Placental pericyte (primary cell): Measurements from ENCODE around the gene MED1. TPM values are rescaled to one million over a fixed set of nuclear protein-coding genes. Genes with fewer than 3 reads are reported as not detected.

Experiments
- total RNA-seq: library from RNA; depleted of rRNA; stranded (reverse); fragments of >200 nt; gene quantifications from 2 replicates; pipeline ENCODE4 v1.2.3, GENCODE V29; 2012

Gene MED1
- 17.3 and 33.5 TPM in 2 replicates for total RNA-seq

GRCh38 chr17:39450847-39451581 is at the start of gene MED1:
TSS of gene MED1 (minus strand) at chr17:39451263. CDS start at chr17:39451062, 201 bp downstream.

GRCh38 chr17:39461113-39461925 is 10.3 kb upstream of the MED1 start, which contains the start of gene CDK12:
TSS of gene CDK12 (plus strand) at chr17:39461486. CDS start at chr17:39462072, 586 bp downstream.

GRCh38 chr17:39401412-39402243 is 49.4 kb downstream of the MED1 start, which contains the start of gene FBXL20:
TSS of gene FBXL20 (minus strand) at chr17:39401626. CDS start at chr17:39401402, 224 bp downstream.

Other genes with a start within 250 kb of the MED1 start
- not detected in 2 replicates for gene STAC2, start 225.3 kb downstream of the MED1 start, total RNA-seq
- 11.3 and 11.4 TPM in 2 replicates for gene FBXL20, start 49.6 kb downstream of the MED1 start, total RNA-seq
- 41.4 and 50.8 TPM in 2 replicates for gene CDK12, start 10.2 kb upstream of the MED1 start, total RNA-seq
- gene NEUROD2, start 156.7 kb upstream of the MED1 start, total RNA-seq, result not detected in 2 replicates
- gene PPP1R1B, start 175.7 kb upstream of the MED1 start, total RNA-seq, result not detected in 2 replicates
- 32.2 and 44.2 TPM in 2 replicates for gene STARD3, start 185.9 kb upstream of the MED1 start, total RNA-seq
- 0.44 TPM in 1 of 2 replicates, not detected in the other for gene TCAP, start 214.1 kb upstream of the MED1 start, total RNA-seq
- gene PNMT, start 217.2 kb upstream of the MED1 start, total RNA-seq, result not detected in 2 replicates
- 5.7 and 10.5 TPM in 2 replicates for gene PGAP3, start 236.8 kb upstream of the MED1 start, total RNA-seq
- gene ERBB2, start 248.8 kb upstream of the MED1 start, total RNA-seq, result 25.5 and 34.6 TPM in 2 replicates